Type B pancreatic cell (in vitro differentiated cells): ENCODE data around the gene FAM24A. TPM values are rescaled to one million over a fixed set of nuclear protein-coding genes. Genes with fewer than 3 reads are reported as not detected.
"Not testable (repeated sequence)": the region's sequence is repeated elsewhere in the genome, so short reads cannot be mapped to it uniquely, and the experiment has no call there.

ENCODE experiments used
- DNase-seq: peaks from one replicate; pipeline ENCODE4 v3.0.0; 2021; ENCODE audit warnings: mixed read lengths; ENCODE audit not compliant: unreplicated experiment; ENCODE audit errors: extremely low spot score
- H3K27ac Mint-ChIP-seq: 2 replicates; pipeline ENCODE4 v1.8.0; 2021; ENCODE audit warnings: mild to moderate bottlenecking, mixed read lengths
- H3K27me3 Mint-ChIP-seq: 2 replicates; pipeline ENCODE4 v1.8.0; 2021; ENCODE audit warnings: mixed read lengths
- H3K36me3 Mint-ChIP-seq: 2 replicates; pipeline ENCODE4 v1.8.0; 2021; ENCODE audit warnings: mixed read lengths
- H3K4me1 Mint-ChIP-seq: one replicate; pipeline ENCODE4 v1.8.0; 2021; ENCODE audit warnings: mixed read lengths; ENCODE audit not compliant: unreplicated experiment
- H3K4me3 Mint-ChIP-seq: 2 replicates; pipeline ENCODE4 v1.8.0; 2021; ENCODE audit warnings: mild to moderate bottlenecking, mixed read lengths
- H3K9me3 Mint-ChIP-seq: 2 replicates; pipeline ENCODE4 v1.8.0; 2021; ENCODE audit warnings: mixed read lengths
- long read RNA-seq: library from polyadenylated mRNA; unstranded; transcript quantifications from one replicate; pipeline ENCODE4 v2.0.0, GENCODE V29; 2020
- total RNA-seq: library from RNA; stranded (reverse); gene quantifications from 2 replicates; pipeline ENCODE4 v1.2.1, GENCODE V29; 2021; ENCODE audit warnings: low replicate concordance
- TF ChIP-seq, protein P1 (sequence below): fragments of 200-600 bp; sonication (generic); conservative IDR thresholded peaks from 2 replicates; pipeline ENCODE4 v1.5.0; 2021; ENCODE audit warnings: antibody characterized with exemption, mild to moderate bottlenecking

The FAM24A gene, protein sequence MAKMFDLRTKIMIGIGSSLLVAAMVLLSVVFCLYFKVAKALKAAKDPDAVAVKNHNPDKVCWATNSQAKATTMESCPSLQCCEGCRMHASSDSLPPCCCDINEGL
- not detected in 2 replicates for total RNA-seq
- long read RNA-seq = 0 reads

DNA sequence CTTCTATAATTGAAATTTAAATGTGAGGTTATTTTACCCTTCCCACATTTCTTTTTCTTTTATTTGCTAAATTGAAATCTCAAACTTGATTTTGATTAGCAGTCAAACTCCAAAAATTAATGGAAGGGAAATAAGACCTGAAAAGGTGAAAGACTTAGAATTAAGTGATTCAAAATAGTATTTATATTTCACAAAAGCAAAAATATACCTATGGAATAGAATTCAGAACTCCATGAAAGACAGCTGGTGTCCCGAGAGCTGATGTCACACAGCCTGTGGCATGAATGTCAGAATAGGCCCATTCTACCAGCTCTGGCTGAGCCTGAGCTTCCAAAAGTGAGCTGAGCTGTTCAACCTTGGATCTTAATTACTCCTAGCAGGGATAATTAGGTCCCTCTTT lies at the start of gene FAM24A:
Gene FAM24A (plus strand): TSS at position 301 of the 400 bp plus-strand sequence. CDS start 1,025 bp downstream, outside the sequence.
- no peaks in the 10 kb centered on the region for H3K36me3 Mint-ChIP-seq

DNA sequence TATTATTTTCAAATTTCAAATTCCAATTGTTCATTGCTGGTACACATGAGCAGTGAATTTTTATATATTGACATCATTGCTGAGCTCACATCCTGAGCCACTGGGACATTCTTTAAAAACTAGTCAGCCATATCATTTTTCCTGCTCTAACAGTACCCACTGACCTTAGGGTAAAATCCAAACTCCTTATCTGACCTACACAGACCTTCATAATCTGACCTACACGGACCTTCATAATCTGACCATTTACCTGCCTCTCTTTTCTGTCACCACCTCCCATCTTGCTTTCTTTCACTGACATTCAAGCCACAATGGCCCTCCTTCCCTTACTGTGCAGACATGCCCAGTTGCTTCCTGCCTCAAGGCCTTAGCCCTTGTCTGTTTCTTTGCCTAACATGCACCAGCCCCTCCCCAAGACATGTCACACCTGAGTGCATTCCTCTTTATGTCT lies 48.7 kb upstream of the FAM24A start:
- Mint-ChIP-seq H3K9me3 (no peaks in the 10 kb centered on the region), H3K27me3 (peaks cover 3% of the 10 kb centered on the region), H3K4me1 (no peaks in the 10 kb centered on the region), H3K36me3 (no peaks in the 10 kb centered on the region), H3K27ac (peak overlapping the region; percentile 56), H3K4me3 (no peak overlapping the region)
- DNase-seq = no peak
- TF ChIP-seq, protein P1, sequence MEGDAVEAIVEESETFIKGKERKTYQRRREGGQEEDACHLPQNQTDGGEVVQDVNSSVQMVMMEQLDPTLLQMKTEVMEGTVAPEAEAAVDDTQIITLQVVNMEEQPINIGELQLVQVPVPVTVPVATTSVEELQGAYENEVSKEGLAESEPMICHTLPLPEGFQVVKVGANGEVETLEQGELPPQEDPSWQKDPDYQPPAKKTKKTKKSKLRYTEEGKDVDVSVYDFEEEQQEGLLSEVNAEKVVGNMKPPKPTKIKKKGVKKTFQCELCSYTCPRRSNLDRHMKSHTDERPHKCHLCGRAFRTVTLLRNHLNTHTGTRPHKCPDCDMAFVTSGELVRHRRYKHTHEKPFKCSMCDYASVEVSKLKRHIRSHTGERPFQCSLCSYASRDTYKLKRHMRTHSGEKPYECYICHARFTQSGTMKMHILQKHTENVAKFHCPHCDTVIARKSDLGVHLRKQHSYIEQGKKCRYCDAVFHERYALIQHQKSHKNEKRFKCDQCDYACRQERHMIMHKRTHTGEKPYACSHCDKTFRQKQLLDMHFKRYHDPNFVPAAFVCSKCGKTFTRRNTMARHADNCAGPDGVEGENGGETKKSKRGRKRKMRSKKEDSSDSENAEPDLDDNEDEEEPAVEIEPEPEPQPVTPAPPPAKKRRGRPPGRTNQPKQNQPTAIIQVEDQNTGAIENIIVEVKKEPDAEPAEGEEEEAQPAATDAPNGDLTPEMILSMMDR = no peak

More for the DNA sequence above, at the start of gene FAM24A:
- Mint-ChIP-seq H3K4me3 (no peak within 1 kb of the TSS), H3K27ac (no peak within 1 kb of the TSS), H3K27me3 (peaks cover 18% of the 10 kb centered on the region), H3K4me1 (no peaks in the 10 kb centered on the region), H3K9me3 (peaks cover 4% of the 10 kb centered on the region)
- TF ChIP-seq, protein P1 = no peak
- no peak for DNase-seq

DNA sequence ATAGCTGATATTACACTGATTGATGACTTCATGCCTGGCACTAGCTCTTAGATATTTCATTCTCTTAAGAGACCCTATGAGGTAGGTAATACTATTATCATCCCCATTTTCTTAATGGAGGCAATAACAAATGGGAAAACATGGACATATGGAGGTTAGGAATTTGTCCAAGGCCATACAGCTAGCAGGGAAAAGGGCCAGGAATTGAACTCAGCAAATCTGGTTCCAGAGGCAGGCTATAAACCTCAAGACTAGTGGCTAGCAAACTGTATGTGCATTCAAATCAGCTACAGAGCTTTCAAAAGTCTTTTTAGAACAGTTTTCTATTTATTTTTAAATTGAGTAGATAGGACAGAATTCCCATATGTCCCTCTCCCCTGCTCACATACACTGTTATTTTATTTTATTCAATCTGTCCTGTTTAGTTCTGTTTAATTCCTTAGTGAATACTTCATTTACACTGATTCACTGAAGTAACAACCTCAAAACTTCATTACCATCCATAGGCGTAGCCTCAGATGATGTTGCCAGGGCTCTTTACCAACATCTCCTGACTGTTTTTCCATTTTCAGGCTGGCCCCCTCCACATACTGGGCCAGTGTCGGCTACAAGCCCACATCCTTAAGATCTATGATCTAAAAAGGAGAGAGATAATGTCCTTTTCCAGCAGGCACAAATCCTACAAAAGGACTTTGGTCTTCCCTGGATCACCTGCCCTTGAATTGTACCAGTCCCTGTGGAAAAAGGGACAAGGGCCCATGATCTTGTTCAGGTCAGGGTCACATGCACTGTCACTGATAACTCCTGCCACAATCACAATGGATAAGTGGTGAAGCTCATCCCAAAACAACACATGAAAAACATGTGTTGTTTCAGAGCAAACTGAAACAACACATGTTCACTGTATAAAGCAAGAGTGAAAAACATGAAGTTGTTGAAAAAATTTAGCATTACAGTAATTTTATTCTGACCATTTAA lies 46.9 kb upstream of the FAM24A start:
- Mint-ChIP-seq H3K36me3 (no peaks in the 10 kb centered on the region), H3K4me3 (no peak overlapping the region), H3K27ac (no peak overlapping the region), H3K4me1 (no peaks in the 10 kb centered on the region), H3K27me3 (peaks cover 3% of the 10 kb centered on the region), H3K9me3 (no peaks in the 10 kb centered on the region)
- TF ChIP-seq, protein P1 = no peak
- DNase-seq = no peak

DNA sequence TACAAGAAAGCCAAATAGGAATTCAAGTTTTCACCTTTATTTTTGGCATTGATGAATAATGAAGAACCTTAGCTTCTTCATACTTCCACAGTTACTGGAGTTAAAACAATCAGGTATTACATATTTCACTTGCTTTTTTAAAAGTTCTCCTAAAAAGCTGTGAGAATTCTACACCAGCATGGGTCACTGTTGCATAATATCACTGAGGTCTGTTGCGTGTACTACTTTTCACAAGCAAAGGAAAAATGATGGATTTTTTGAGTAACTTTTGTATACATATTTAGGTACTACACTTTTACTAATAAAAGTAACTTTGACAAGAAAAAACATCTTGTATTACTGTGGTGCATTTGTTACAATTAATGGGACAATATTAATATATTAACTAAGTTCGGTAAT lies 46.2 kb upstream of the FAM24A start:
- Mint-ChIP-seq H3K27ac (no peak overlapping the region), H3K27me3 (peaks cover 3% of the 10 kb centered on the region), H3K4me1 (no peaks in the 10 kb centered on the region), H3K4me3 (no peak overlapping the region), H3K36me3 (no peaks in the 10 kb centered on the region), H3K9me3 (no peaks in the 10 kb centered on the region)
- no peak for DNase-seq
- TF ChIP-seq, protein P1 = no peak

DNA sequence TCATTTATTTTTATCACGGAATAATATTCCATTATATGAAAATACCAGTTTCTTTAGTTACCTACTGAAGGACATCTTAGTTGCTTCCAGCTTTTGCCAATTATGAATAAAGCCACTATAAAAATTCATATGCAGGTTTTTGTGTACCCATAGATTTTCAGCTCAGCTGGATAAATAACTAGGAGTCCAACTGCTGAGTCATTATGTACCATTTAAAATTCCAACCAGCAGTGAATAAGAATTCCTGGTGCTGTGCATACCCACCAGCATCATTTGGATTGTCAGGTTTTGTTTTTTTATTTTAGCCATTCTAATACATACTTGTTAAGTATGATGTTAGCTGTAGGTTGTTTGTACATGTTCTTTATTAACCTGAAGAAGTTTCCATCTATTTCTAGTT lies 45.5 kb upstream of the FAM24A start:
- H3K36me3 Mint-ChIP-seq = no peaks in the 10 kb centered on the region
- TF ChIP-seq, protein P1 = no peak

DNA sequence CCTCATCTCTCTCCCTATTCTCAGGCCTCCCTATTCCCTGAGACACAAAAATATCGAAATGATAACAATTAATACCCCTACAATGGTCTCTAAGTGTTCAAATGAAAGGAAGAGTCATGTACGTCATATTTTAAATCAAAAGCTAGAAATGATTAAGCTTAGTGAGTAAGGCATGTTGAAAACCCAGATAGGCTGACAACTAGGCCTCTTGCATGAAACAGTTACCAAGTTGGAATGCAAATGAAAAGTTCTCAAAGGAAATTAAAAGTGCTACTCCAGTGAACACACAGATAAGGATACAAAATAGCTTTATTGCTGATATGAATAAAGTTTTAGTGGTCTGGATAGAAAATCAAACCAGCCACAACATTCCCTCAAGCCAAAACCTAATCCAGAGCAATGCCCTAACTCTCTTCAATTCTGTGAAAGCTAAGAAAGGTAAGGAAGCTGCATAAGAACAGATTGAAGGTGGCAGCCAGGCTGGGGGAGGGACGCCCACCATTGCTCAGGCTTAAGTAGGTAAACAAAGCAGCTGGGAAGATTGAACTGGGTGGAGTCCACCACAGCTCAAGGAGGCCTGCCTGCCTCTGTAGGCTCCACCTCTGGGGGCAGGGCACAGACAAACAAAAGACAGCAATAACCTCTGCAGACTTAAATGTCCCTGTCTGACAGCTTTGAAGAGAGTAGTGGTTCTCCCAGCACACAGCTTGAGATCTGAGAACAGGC lies 43.5 kb upstream of the FAM24A start:
- not testable (repeated sequence) for H3K4me3 Mint-ChIP-seq, H3K4me1 Mint-ChIP-seq, DNase-seq, H3K36me3 Mint-ChIP-seq, H3K9me3 Mint-ChIP-seq, H3K27ac Mint-ChIP-seq, H3K27me3 Mint-ChIP-seq

More for the DNA sequence above, 45.5 kb upstream of the FAM24A start:
- no peak for DNase-seq
- H3K4me1 Mint-ChIP-seq = no peaks in the 10 kb centered on the region
- peaks cover 3% of the 10 kb centered on the region for H3K27me3 Mint-ChIP-seq
- H3K4me3 Mint-ChIP-seq = no peak overlapping the region
- no peaks in the 10 kb centered on the region for H3K9me3 Mint-ChIP-seq
- H3K27ac Mint-ChIP-seq = no peak overlapping the region

DNA sequence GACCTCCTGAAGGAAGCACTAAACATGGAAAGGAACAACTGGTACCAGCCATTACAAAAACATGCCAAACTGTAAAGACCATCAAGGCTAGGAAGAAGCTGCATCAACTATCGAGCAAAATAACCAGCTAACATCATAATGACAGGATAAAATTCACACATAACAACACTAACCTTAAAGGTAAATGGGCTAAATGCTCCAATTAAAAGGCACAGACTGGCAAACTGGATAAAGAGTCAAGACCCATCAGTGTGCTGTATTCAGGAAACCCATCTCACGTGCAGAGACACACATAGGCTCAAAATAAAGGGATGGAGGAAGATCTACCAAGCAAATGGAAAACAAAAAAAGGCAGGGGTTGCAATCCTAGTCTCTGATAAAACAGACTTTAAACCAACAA lies 41.6 kb upstream of the FAM24A start:
- H3K4me1 Mint-ChIP-seq, DNase-seq, H3K27ac Mint-ChIP-seq, H3K4me3 Mint-ChIP-seq, H3K9me3 Mint-ChIP-seq, H3K36me3 Mint-ChIP-seq, H3K27me3 Mint-ChIP-seq: not testable (repeated sequence)

DNA sequence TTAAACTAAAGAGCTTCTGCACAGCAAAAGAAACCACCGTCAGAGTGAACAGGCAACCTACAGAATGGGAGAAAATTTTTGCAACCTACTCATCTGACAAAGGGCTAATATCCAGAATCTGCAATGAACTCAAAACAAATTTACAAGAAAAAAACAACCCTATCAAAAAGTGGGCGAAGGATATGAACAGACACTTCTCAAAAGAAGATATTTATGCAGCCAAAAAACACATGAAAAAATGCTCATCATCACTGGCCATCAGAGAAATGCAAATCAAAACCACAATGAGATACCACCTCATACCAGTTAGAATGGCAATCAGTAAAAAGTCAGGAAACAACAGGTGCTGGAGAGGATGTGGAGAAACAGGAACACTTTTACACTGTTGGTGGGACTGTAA lies 38.5 kb upstream of the FAM24A start:
- DNase-seq, H3K27ac Mint-ChIP-seq, H3K4me3 Mint-ChIP-seq, H3K4me1 Mint-ChIP-seq, H3K36me3 Mint-ChIP-seq, H3K9me3 Mint-ChIP-seq: not testable (repeated sequence)
- H3K27me3 Mint-ChIP-seq = peaks cover 21% of the 10 kb centered on the region
